ENCODE data around the gene PER3. TPM values are rescaled to one million over a fixed set of nuclear protein-coding genes. Genes with fewer than 3 reads are reported as not detected.

The PER3 gene
- total RNA-seq, 6 experiments from 2014 or later = 8.7 to 26.2 (median 13.5) TPM

DNA sequence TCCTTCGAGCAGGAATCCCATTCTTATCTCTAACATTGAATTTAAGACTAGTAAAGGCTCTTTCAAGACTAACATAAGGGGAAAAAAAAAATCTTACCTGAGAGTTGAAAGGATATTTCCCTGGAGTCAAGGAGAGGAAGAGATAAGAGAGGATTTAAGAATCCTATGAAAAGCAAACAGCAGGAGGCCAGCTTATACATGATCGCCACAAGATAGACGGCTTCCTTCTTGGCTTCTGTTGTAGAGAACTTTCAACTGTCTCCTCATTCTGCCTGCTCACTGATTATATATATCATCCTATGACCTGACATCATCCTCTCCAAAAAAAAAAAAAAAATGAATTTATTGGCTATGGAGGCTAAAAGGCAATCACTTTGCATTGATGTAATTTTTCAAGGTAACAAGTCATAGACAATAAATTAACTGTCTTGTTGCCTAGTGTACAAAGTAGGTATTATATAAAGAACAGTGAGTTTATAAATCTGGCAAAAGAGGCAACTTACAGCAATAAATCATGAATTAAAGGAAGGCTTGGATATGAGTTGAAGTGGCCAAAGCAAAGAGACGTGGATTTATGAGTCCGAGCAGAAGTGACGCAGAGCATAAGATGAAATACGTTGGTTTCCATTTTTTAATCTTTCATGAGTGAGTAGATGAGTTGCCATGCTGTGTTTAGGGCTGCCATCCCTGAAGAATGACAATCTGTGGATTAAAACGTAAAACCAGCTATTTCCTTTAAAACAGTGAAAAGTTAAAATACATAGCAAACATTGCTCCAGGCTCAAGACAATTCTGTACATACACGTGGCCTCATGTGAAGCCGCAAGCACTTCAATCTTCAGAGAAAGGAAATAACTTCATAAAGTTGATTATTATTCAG, 69.0 kb downstream of the PER3 start, which contains the start of gene UTS2:
Gene UTS2, minus strand, starts transcription at position 262 of the 880 bp plus-strand sequence. Its CDS starts 62 bp downstream, at position 200.
- no peak within 1 kb of the TSS for H3K27ac ChIP-seq
- no peaks in the 10 kb centered on the region for H3K36me3 ChIP-seq
- WGBS (ENCODE audit: insufficient coverage, low coverage, low lambda C conversion rate, missing lambda C conversion rate) = 57% methylated on average over 9 of the region's 10 CpGs
- H3K9me3 ChIP-seq = no peaks in the 10 kb centered on the region
- TF ChIP-seq POLR2A (IDR thresholded peaks at IDR 0.05) (no peak), CTCF (IDR thresholded peaks at IDR 0.05) (no peak)
- no peak for ATAC-seq
- no peaks in the 10 kb centered on the region for H3K4me1 ChIP-seq
- H3K27me3 ChIP-seq = no peaks in the 10 kb centered on the region
- intact Hi-C loops (cut with DNase I) = no loop called here
- DNase-seq = no peak
- no peak within 1 kb of the TSS for H3K4me3 ChIP-seq

GRCh38 chr1:7853684-7854026, 69.6 kb downstream of the PER3 start:
- Histone ChIP-seq H3K27me3 (no peaks in the 10 kb centered on the region), H3K9me3 (no peaks in the 10 kb centered on the region), H3K4me3 (no peak overlapping the region), H3K4me1 (no peaks in the 10 kb centered on the region), H3K27ac (no peak overlapping the region), H3K36me3 (no peaks in the 10 kb centered on the region)
- TF ChIP-seq POLR2A (IDR thresholded peaks at IDR 0.05) (no peak), CTCF (IDR thresholded peaks at IDR 0.05) (no peak)
- intact Hi-C loops (cut with DNase I) = no loop called here
- DNase-seq = no peak
- WGBS (ENCODE audit: insufficient coverage, low coverage, low lambda C conversion rate, missing lambda C conversion rate) = 74% methylated on average over 4 of the region's 7 CpGs
- peak in 2 of 4 donors; percentile 25 to 49 for ATAC-seq

DNA sequence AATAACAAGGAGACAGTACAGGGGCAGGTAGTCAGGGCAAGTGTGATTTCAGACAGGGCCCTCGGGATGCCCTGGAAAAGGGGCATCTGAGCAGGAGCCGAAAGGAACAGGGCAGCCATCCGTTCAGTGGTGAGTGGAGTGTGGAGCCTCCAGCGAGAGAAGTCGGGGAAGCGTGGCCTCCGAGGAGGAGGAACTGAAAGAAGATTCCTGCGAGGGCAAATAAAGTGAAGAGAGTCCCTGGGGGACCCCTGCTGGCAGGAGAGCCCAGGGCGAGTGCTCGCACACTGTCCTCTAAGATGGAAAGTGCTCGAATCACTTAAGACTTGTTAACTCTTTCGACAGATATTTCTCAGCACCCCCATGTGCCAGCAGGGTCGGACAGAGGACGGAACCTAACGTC, 72.3 kb downstream of the PER3 start:
- no peaks in the 10 kb centered on the region for H3K4me1 ChIP-seq
- no peaks in the 10 kb centered on the region for H3K36me3 ChIP-seq
- 41% methylated on average over 13 of the region's 15 CpGs for WGBS (ENCODE audit: insufficient coverage, low coverage, low lambda C conversion rate, missing lambda C conversion rate)
- H3K9me3 ChIP-seq = no peaks in the 10 kb centered on the region
- TF ChIP-seq CTCF (IDR thresholded peaks at IDR 0.05) = peak in 1 of 4 donors; percentile 7
- TF ChIP-seq POLR2A (IDR thresholded peaks at IDR 0.05) = no peak
- H3K27ac ChIP-seq = no peak overlapping the region
- DNase-seq (no peak), ATAC-seq (peak in 3 of 4 donors; percentile 23 to 55 (median 48))
- no peak overlapping the region for H3K4me3 ChIP-seq
- intact Hi-C loops (cut with DNase I) = no loop called here
- no peaks in the 10 kb centered on the region for H3K27me3 ChIP-seq

- intact Hi-C loops (cut with DNase I) = no loop called here
- 60% methylated on average over 2 of the region's 2 CpGs for WGBS (ENCODE audit: insufficient coverage, low coverage, low lambda C conversion rate, missing lambda C conversion rate)
- no peaks in the 10 kb centered on the region for H3K36me3 ChIP-seq
- H3K27me3 ChIP-seq = no peaks in the 10 kb centered on the region
- TF ChIP-seq POLR2A (IDR thresholded peaks at IDR 0.05) (no peak), CTCF (IDR thresholded peaks at IDR 0.05) (no peak)
- H3K4me1 ChIP-seq = no peaks in the 10 kb centered on the region
- H3K27ac ChIP-seq = no peak overlapping the region
- no peaks in the 10 kb centered on the region for H3K9me3 ChIP-seq
- no peak overlapping the region for H3K4me3 ChIP-seq
- no peak for DNase-seq
- no peak for ATAC-seq
Observed at GRCh38 chr1:7857000-7857399, 72.9 kb downstream of the PER3 start.

All from right lobe of liver (tissue), 6 donors.